Liver (tissue), 3 donors: Measurements from ENCODE around the gene FAM170B.

Experiments used
- EGR1 ChIP-seq, 2 donors: IDR thresholded peaks; 2 replicates each; pipeline ENCODE4 v1.6.1; 2016 to 2018; ENCODE audit warnings: antibody characterized with exemption in 2 of 2, low read depth in 2 of 2
- HNF4G ChIP-seq: IDR thresholded peaks from 2 replicates; pipeline ENCODE4 v1.6.1; 2016; ENCODE audit warnings: antibody characterized with exemption
- TF ChIP-seq, protein P1 (sequence below): IDR thresholded peaks from 2 replicates; pipeline ENCODE4 v1.6.1; 2016; ENCODE audit warnings: antibody characterized with exemption
- TF ChIP-seq, protein P2 (sequence below): fragments of 150-350 bp; IDR thresholded peaks from 2 replicates; pipeline ENCODE4 v1.5.1; 2017; ENCODE audit warnings: improper control_type of control experiment, low read depth, low read length; ENCODE audit not compliant: missing input control
- donor health status: healthy.
- donor health status: healthy.

DNA sequence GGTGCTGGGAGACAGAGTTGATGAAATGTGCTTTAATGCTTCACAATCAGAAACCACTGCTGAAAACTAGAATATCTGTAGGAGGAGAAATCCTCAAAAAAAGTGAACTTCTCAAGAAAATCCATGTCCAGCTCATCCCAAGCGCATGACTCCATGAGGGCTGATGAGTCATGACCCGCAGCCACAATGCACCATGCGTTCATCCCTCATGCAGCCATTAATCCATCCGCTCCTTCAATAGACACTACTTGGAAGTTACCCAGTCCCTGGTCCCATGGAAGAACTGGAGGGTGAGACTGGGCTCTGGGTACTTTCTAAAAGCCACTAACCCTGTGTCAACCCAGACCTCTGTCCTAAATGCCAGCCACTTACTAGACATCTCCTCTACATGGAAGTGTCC lies 29.9 kb upstream of the FAM170B start:
- no peak for TF ChIP-seq EGR1 (IDR thresholded peaks at IDR 0.05; ENCODE audit: low read depth in 2 of 2)
- TF ChIP-seq, protein P1, sequence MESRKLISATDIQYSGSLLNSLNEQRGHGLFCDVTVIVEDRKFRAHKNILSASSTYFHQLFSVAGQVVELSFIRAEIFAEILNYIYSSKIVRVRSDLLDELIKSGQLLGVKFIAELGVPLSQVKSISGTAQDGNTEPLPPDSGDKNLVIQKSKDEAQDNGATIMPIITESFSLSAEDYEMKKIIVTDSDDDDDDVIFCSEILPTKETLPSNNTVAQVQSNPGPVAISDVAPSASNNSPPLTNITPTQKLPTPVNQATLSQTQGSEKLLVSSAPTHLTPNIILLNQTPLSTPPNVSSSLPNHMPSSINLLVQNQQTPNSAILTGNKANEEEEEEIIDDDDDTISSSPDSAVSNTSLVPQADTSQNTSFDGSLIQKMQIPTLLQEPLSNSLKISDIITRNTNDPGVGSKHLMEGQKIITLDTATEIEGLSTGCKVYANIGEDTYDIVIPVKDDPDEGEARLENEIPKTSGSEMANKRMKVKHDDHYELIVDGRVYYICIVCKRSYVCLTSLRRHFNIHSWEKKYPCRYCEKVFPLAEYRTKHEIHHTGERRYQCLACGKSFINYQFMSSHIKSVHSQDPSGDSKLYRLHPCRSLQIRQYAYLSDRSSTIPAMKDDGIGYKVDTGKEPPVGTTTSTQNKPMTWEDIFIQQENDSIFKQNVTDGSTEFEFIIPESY, result no peak
- TF ChIP-seq, protein P2, sequence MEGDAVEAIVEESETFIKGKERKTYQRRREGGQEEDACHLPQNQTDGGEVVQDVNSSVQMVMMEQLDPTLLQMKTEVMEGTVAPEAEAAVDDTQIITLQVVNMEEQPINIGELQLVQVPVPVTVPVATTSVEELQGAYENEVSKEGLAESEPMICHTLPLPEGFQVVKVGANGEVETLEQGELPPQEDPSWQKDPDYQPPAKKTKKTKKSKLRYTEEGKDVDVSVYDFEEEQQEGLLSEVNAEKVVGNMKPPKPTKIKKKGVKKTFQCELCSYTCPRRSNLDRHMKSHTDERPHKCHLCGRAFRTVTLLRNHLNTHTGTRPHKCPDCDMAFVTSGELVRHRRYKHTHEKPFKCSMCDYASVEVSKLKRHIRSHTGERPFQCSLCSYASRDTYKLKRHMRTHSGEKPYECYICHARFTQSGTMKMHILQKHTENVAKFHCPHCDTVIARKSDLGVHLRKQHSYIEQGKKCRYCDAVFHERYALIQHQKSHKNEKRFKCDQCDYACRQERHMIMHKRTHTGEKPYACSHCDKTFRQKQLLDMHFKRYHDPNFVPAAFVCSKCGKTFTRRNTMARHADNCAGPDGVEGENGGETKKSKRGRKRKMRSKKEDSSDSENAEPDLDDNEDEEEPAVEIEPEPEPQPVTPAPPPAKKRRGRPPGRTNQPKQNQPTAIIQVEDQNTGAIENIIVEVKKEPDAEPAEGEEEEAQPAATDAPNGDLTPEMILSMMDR, result no peak
- TF ChIP-seq HNF4G, result no peak
